ENCODE data around the gene NUP88.

The NUP88 gene

DNA sequence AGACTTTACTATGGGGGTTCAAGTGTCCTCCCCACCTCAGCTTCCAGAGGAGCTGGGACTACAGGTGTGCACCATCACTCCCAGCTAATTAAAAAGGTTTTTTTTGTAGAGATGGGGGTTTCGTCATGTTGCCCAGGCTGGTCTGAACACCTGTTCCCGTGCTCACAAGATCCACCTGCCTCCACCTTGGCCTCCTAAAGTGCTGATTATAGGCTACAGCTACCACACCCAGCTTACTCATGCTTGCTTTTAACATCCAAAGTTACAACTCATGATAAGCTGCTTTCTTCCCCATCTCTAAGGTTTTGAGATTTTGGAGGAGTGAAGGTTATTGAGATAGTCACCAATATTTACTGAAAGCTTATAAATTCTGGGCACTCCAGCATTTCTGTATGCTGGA, 2.6 kb downstream of the NUP88 start:
- Histone ChIP-seq H3K36me3 (ENCODE audit: insufficient read depth, insufficient read length, low read length) (peaks cover 58% of the 10 kb centered on the region), H3K27me3 (ENCODE audit: insufficient read depth, insufficient read length) (no peaks in the 10 kb centered on the region), H3K9ac (ENCODE audit: insufficient read length, low read depth) (no peak overlapping the region), H3K9me3 (ENCODE audit: insufficient read depth, low read length) (no peaks in the 10 kb centered on the region), H3K4me3 (ENCODE audit: insufficient read length, low read depth) (no peak overlapping the region), H3K4me1 (ENCODE audit: insufficient read depth, insufficient read length) (no peaks in the 10 kb centered on the region)
- TF ChIP-seq SUZ12 (IDR thresholded peaks at IDR 0.05; ENCODE audit: extremely low read depth, insufficient read depth, insufficient read length) (no peak), YY1 (IDR thresholded peaks at IDR 0.05; ENCODE audit: insufficient read depth, insufficient read length) (no peak), ZNF274 (IDR thresholded peaks at IDR 0.05; ENCODE audit: low read depth, low read length) (no peak)
- no peak for DNase-seq (ENCODE audit: low read depth, low spot score)

- no peaks in the 10 kb centered on the region for H3K9me3 ChIP-seq (ENCODE audit: insufficient read depth, low read length)
- no peaks in the 10 kb centered on the region for H3K4me1 ChIP-seq (ENCODE audit: insufficient read depth, insufficient read length)
- no peaks in the 10 kb centered on the region for H3K27me3 ChIP-seq (ENCODE audit: insufficient read depth, insufficient read length)
- TF ChIP-seq ZNF274 (IDR thresholded peaks at IDR 0.05; ENCODE audit: low read depth, low read length) (no peak), YY1 (IDR thresholded peaks at IDR 0.05; ENCODE audit: insufficient read depth, insufficient read length) (no peak)
- peaks cover 76% of the 10 kb centered on the region for H3K36me3 ChIP-seq (ENCODE audit: insufficient read depth, insufficient read length, low read length)
- H3K9ac ChIP-seq (ENCODE audit: insufficient read length, low read depth): no peak overlapping the region
- no peak overlapping the region for H3K4me3 ChIP-seq (ENCODE audit: insufficient read length, low read depth)
- DNase-seq (ENCODE audit: low read depth, low spot score): no peak
These were observed 5.8 kb downstream of the NUP88 start for GRCh38 chr17:5413682-5414081.

DNA sequence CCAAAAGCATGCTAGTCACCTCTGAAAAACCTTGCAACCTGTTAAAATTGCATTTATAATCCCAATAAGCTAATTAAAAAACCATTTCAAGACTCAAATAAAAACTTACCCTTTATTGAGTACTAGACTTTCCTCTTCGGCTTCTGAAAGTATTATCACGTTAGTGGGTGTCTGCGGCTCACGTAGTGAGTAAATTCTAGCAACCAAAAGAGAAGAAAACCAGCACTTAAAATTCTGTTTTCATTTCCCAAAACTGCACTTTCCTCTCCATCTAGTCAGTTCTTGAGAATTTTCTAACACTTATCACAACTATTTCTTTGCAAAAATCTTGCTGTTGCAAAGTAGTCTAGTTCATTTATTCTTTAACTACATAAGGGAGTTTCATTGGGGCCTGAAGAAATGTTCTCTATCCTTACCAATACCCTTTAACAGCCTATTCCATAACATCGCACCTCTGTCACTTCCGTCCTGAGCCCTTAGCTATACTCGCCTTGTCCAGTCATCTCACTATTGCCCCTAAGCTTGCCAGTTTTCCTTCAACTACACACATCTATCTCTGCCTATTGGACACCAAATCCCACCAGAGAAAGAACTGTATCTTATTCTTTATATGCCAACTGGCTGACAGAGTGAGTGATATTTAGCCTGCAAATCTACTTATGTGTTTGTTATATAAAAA, 8.7 kb downstream of the NUP88 start:
- Histone ChIP-seq H3K27me3 (ENCODE audit: insufficient read depth, insufficient read length) (no peaks in the 10 kb centered on the region), H3K36me3 (ENCODE audit: insufficient read depth, insufficient read length, low read length) (peaks cover 88% of the 10 kb centered on the region), H3K9me3 (ENCODE audit: insufficient read depth, low read length) (no peaks in the 10 kb centered on the region), H3K9ac (ENCODE audit: insufficient read length, low read depth) (no peak overlapping the region), H3K4me1 (ENCODE audit: insufficient read depth, insufficient read length) (no peaks in the 10 kb centered on the region), H3K4me3 (ENCODE audit: insufficient read length, low read depth) (no peak overlapping the region)
- no peak for DNase-seq (ENCODE audit: low read depth, low spot score)
- TF ChIP-seq ZNF274 (IDR thresholded peaks at IDR 0.05; ENCODE audit: low read depth, low read length) (no peak), SUZ12 (IDR thresholded peaks at IDR 0.05; ENCODE audit: extremely low read depth, insufficient read depth, insufficient read length) (no peak), YY1 (IDR thresholded peaks at IDR 0.05; ENCODE audit: insufficient read depth, insufficient read length) (no peak)

GRCh38 chr17:5408186-5408585, 11.3 kb downstream of the NUP88 start:
- peaks cover 90% of the 10 kb centered on the region for H3K36me3 ChIP-seq (ENCODE audit: insufficient read depth, insufficient read length, low read length)
- DNase-seq (ENCODE audit: low read depth, low spot score): no peak
- TF ChIP-seq SUZ12 (IDR thresholded peaks at IDR 0.05; ENCODE audit: extremely low read depth, insufficient read depth, insufficient read length) (no peak), YY1 (IDR thresholded peaks at IDR 0.05; ENCODE audit: insufficient read depth, insufficient read length) (no peak), ZNF274 (IDR thresholded peaks at IDR 0.05; ENCODE audit: low read depth, low read length) (no peak)
- H3K9ac ChIP-seq (ENCODE audit: insufficient read length, low read depth): no peak overlapping the region
- H3K4me1 ChIP-seq (ENCODE audit: insufficient read depth, insufficient read length): no peaks in the 10 kb centered on the region
- no peak overlapping the region for H3K4me3 ChIP-seq (ENCODE audit: insufficient read length, low read depth)
- no peaks in the 10 kb centered on the region for H3K9me3 ChIP-seq (ENCODE audit: insufficient read depth, low read length)
- H3K27me3 ChIP-seq (ENCODE audit: insufficient read depth, insufficient read length): no peaks in the 10 kb centered on the region

DNA sequence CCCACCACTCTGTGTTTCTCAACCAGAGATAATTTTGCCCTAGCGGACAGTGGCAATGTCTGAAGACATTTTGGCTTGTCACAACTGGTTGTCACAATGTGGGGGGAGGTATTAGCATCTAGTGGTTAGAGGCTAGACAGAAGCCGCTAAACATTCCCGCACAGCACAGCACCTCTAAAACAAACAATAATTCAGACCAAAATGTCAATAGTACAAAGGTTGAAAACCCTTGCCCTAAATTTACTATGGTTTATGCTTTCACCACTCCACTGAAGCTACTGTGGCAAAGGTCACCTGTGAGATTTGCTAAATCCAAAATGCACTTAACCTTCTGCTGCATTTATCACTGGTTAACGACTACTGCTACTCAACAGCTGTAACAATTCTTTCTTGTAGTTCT, 14.1 kb downstream of the NUP88 start:
- Histone ChIP-seq H3K9me3 (ENCODE audit: insufficient read depth, low read length) (no peaks in the 10 kb centered on the region), H3K36me3 (ENCODE audit: insufficient read depth, insufficient read length, low read length) (peaks cover 83% of the 10 kb centered on the region), H3K27me3 (ENCODE audit: insufficient read depth, insufficient read length) (no peaks in the 10 kb centered on the region), H3K4me1 (ENCODE audit: insufficient read depth, insufficient read length) (no peaks in the 10 kb centered on the region), H3K4me3 (ENCODE audit: insufficient read length, low read depth) (no peak overlapping the region), H3K9ac (ENCODE audit: insufficient read length, low read depth) (no peak overlapping the region)
- TF ChIP-seq ZNF274 (IDR thresholded peaks at IDR 0.05; ENCODE audit: low read depth, low read length) (no peak), SUZ12 (IDR thresholded peaks at IDR 0.05; ENCODE audit: extremely low read depth, insufficient read depth, insufficient read length) (no peak), YY1 (IDR thresholded peaks at IDR 0.05; ENCODE audit: insufficient read depth, insufficient read length) (no peak)
- DNase-seq (ENCODE audit: low read depth, low spot score): no peak

DNA sequence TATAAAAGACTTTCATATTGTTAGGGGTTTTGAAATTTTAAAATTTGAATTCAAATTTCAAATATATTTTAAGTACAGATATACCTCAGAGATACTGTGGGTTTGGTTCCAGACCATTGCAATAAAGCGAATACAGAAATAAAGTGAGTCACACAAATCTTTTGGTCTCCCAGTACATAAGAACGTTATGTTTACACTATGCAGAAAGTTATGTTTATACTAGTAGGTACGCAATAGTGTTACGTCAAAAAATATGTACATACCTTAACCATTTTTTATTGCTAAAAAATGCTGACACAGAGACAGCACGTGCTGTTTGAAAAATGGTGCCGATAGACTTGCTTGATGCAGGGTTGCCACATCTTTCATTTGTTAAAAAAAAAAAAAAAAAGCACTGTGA, 19.7 kb downstream of the NUP88 start:
- no peaks in the 10 kb centered on the region for H3K9me3 ChIP-seq (ENCODE audit: insufficient read depth, low read length)
- no peaks in the 10 kb centered on the region for H3K27me3 ChIP-seq (ENCODE audit: insufficient read depth, insufficient read length)
- H3K4me1 ChIP-seq (ENCODE audit: insufficient read depth, insufficient read length): no peaks in the 10 kb centered on the region
- TF ChIP-seq ZNF274 (IDR thresholded peaks at IDR 0.05; ENCODE audit: low read depth, low read length): no peak
- TF ChIP-seq YY1 (IDR thresholded peaks at IDR 0.05; ENCODE audit: insufficient read depth, insufficient read length): no peak
- TF ChIP-seq SUZ12 (IDR thresholded peaks at IDR 0.05; ENCODE audit: extremely low read depth, insufficient read depth, insufficient read length): no peak
- H3K4me3 ChIP-seq (ENCODE audit: insufficient read length, low read depth): no peak overlapping the region
- H3K9ac ChIP-seq (ENCODE audit: insufficient read length, low read depth): no peak overlapping the region
- no peak for DNase-seq (ENCODE audit: low read depth, low spot score)
- H3K36me3 ChIP-seq (ENCODE audit: insufficient read depth, insufficient read length, low read length): peaks cover 70% of the 10 kb centered on the region

DNA sequence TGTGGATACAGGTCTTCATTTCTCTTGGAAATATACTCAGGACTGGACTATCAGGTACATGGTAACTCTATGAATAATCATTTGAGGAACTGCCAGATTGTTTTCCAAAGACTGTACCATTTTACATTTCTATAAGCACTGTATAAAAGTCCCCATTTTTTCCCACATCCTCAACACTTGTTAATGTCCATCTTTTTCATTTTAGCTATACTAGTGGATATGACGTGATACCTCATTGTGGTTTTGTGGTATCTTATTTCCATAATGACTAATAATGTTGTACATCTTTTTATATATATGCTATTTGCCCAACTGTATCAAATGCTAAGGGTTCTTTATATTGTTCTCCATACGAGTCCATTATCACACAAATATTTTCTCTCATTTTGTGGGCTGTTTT, 22.9 kb downstream of the NUP88 start:
- H3K36me3 ChIP-seq (ENCODE audit: insufficient read depth, insufficient read length, low read length): peaks cover 80% of the 10 kb centered on the region
- H3K4me3 ChIP-seq (ENCODE audit: insufficient read length, low read depth): no peak overlapping the region
- H3K9me3 ChIP-seq (ENCODE audit: insufficient read depth, low read length): no peaks in the 10 kb centered on the region
- no peaks in the 10 kb centered on the region for H3K27me3 ChIP-seq (ENCODE audit: insufficient read depth, insufficient read length)
- TF ChIP-seq YY1 (IDR thresholded peaks at IDR 0.05; ENCODE audit: insufficient read depth, insufficient read length) (no peak), ZNF274 (IDR thresholded peaks at IDR 0.05; ENCODE audit: low read depth, low read length) (no peak), SUZ12 (IDR thresholded peaks at IDR 0.05; ENCODE audit: extremely low read depth, insufficient read depth, insufficient read length) (no peak)
- no peak overlapping the region for H3K9ac ChIP-seq (ENCODE audit: insufficient read length, low read depth)
- DNase-seq (ENCODE audit: low read depth, low spot score): no peak
- no peaks in the 10 kb centered on the region for H3K4me1 ChIP-seq (ENCODE audit: insufficient read depth, insufficient read length)
